ENCODE data around the gene FBXO21.
"Not testable (repeated sequence)": the region's sequence is repeated elsewhere in the genome, so short reads cannot be mapped to it uniquely, and the experiment has no call there.

The FBXO21 gene

GRCh38 chr12:117199956-117200744, 9.9 kb upstream of the FBXO21 start:
- DNase-seq, result not testable (repeated sequence)

- not testable (repeated sequence) for DNase-seq
Measured at GRCh38 chr12:117196334-117196733, 6.1 kb upstream of the FBXO21 start.

- DNase-seq, result not testable (repeated sequence)
Measured at GRCh38 chr12:117195027-117195426, 4.8 kb upstream of the FBXO21 start.

GRCh38 chr12:117193903-117194302, 3.6 kb upstream of the FBXO21 start:
- DNase-seq, result no peak

- not testable (repeated sequence) for DNase-seq
Measured at GRCh38 chr12:117192581-117192980, 2.3 kb upstream of the FBXO21 start.

GRCh38 chr12:117192057-117192456, 1.8 kb upstream of the FBXO21 start:
- peak; percentile 12 for DNase-seq

GRCh38 chr12:117189725-117190209, 503 bp downstream of the FBXO21 start:
- DNase-seq, result peak; percentile 60

- no peak for DNase-seq
Measured at GRCh38 chr12:117188961-117189724, 1.1 kb downstream of the FBXO21 start.

- no peak for DNase-seq
Measured at GRCh38 chr12:117188121-117188665, 2.1 kb downstream of the FBXO21 start.

- DNase-seq, result no peak
Measured at GRCh38 chr12:117187421-117187820, 2.8 kb downstream of the FBXO21 start.

GRCh38 chr12:117182866-117183265, 7.4 kb downstream of the FBXO21 start:
- DNase-seq, result no peak

- DNase-seq, result not testable (repeated sequence)
Measured at GRCh38 chr12:117181468-117181843, 8.8 kb downstream of the FBXO21 start.

GRCh38 chr12:117180758-117181467, 9.4 kb downstream of the FBXO21 start:
- no peak for DNase-seq

GRCh38 chr12:117178745-117179144, 11.5 kb downstream of the FBXO21 start:
- DNase-seq, result no peak

GRCh38 chr12:117178301-117178700, 12.0 kb downstream of the FBXO21 start:
- no peak for DNase-seq

GRCh38 chr12:117172168-117172567, 18.1 kb downstream of the FBXO21 start:
- DNase-seq, result no peak

GRCh38 chr12:117171499-117172162, 18.6 kb downstream of the FBXO21 start:
- no peak for DNase-seq

- DNase-seq, result no peak
Measured at GRCh38 chr12:117169548-117169947, 20.7 kb downstream of the FBXO21 start.

- DNase-seq, result no peak
Measured at GRCh38 chr12:117168976-117169375, 21.3 kb downstream of the FBXO21 start.

GRCh38 chr12:117167769-117168168, 22.5 kb downstream of the FBXO21 start:
- DNase-seq, result no peak

GRCh38 chr12:117166107-117166506, 24.2 kb downstream of the FBXO21 start:
- no peak for DNase-seq

GRCh38 chr12:117165342-117165741, 24.9 kb downstream of the FBXO21 start:
- no peak for DNase-seq

Data from activated CD4-positive, alpha-beta T cell treated with anti-CD3 and anti-CD28 coated beads for 48 hours (primary cell).